HG03432 (cell line): Measurements from ENCODE around the gene MAP1LC3B2.

Experiments
- ATAC-seq: cut with Tn5 transposase; IDR thresholded peaks from one replicate; pipeline ENCODE4 v1.9.1; 2021; ENCODE audit warnings: mild to moderate bottlenecking, moderate library complexity; ENCODE audit not compliant: unreplicated experiment

The MAP1LC3B2 gene

DNA sequence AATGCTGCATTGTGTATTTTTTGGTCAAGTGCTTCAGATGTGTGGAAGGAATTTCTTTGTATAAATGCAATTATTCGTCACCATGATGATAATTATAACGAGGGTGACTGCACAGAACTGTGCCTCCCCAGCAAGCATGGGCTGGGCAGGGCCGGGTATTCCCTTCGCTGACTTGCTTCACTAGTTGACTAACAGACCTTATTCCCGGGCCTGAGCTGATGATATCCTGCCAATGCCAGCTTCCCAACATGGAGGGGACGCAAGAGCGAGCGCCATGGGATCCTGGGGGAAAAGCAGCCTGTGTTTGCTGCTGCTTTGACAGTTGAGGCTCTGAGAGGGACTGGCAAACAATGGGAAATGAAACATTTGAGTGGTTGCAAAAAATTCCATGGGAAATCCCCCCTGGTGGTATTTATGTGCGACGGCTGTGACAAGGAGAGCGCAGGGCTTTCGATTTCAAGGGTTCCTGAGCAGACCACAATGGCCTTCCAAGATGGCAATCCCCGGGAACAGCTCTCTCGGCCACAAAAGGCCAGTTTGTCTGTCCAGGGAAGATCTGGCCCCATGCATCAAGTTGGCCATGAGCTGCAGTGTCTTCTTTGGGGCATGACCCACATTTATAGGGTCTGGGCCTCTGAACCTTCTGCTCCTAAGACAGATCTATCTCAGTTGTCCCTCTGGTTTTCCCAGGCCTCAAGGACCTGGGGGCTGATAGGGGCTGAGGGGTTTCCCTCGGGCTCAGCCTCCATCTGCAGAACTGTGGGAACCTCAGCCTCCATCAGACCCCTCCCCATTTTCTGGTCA, 21.9 kb upstream of the MAP1LC3B2 start:
- ATAC-seq, result peak; percentile 41

DNA sequence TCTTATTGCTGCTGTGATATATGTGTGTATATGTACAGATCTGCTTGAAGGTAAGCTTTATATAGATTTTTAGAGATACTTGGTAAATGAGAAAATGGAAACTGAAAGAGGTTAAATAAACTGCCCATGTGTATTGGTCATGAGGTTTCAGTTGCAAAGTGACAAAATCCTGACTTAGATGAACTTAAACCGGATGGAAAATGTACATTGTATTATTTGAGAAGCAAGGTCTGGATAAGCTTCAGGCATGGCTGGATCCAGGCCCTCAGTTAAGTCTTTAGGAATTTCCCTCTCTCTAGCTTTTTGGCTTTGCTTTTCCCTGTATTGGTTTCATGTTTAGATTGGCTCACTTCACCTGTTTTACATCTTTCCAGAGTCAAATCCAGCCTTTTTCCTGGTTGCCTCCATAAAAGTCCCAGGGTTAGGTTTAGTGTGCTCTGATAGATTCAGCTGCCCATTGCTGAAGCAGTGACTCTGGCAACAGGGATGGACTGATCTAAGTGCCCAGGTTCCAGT, 21.0 kb upstream of the MAP1LC3B2 start:
- ATAC-seq, result peak; percentile 52

DNA sequence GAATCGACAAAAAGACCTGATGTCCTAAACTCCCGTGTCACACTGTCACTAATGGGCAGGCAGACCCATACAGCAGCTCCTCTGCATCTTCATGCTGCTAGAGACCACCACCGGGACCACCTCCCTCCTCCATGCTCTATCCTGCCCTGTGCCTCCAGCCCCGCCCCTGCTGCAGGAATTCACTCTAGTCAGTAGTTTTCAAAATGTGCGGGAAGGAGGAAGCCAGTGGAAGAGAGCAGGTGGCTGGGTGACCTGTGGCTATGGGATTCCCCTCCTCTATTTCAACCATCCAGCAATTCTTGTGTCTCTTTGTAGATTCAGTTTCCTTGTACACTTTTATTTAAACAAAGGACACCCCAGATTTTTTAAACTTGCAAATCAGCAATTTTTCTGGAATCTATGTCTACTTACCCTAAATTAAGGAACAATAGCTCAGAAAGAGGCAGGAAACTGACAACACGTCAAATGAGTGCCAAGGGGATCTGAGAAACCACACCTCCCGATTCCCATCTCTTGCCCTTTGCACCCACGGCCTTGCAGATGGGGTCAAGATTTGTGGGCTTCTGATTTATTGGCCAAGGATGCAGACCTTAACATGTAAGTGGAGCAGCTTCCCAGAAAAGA, 20.4 kb upstream of the MAP1LC3B2 start:
- ATAC-seq, result no peak

DNA sequence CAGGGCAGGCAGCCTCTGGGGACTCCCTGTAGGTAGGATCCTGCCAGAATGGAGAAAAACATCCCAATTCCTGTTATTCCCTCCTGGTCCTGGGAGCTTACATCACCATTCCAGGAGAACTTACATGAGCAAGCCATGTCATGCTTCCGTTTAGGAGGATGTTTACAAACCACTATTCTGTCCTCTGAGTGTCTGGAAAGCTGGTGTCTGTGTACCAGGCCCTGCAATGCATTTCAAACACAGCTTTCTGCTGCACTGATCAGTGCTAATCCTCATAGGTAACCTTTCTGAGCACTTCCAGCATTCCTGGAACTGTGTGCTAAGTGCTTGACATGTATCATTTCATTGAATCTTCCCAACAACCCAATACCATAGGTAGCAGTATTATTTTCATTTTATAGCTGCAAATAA, 19.8 kb upstream of the MAP1LC3B2 start:
- no peak for ATAC-seq

DNA sequence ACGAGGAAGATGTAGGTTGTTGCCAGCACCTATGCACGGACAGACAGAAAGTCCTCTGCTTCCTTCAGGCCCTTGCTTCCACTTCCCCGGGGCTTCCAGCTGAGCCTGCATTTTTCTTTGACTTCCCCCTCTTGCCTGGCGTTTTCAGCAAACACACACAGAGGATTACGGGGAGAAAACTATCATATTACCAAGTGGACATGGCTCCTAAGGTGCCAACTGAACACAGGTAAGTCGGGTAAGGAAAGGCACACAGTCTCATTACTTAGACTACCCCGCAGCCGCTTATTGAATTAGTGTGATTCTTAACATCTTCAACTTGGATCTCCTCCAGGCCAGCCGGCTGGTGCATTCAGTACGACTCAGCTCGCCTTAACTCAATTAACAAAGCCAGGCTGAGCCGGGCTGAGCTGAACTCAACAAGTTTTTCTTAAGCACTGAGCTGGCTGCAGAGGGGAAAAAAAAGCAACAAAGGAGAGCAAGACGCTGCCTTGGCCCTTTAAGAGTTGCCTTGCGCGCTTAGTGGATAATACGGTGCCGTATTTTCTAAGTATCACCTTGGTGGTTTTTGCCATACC, 19.2 kb upstream of the MAP1LC3B2 start:
- ATAC-seq, result no peak

DNA sequence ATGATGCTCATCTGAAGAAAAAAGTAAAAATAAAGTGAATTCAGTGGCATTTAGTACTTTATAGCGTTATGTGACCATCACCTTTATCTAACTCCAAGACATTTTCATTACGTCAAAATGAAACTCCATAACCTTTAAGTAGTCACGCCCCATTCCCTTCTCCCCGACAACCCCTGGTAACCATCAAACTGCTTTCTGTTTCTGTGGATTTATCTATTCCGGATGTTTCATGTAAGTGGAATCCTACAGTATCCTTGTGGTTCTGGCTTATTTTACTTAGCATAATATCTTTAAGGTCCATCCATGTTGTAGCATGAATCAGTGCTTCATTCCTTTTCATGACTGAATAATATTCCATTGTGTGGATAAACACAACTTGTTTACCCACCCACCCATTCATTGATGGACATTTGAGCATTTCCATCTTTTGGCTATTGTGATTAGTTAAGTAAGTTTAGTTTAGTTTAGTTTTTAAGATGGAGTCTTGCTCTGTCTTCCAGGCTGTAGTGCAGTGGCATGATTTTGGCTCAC, 18.5 kb upstream of the MAP1LC3B2 start:
- no peak for ATAC-seq

DNA sequence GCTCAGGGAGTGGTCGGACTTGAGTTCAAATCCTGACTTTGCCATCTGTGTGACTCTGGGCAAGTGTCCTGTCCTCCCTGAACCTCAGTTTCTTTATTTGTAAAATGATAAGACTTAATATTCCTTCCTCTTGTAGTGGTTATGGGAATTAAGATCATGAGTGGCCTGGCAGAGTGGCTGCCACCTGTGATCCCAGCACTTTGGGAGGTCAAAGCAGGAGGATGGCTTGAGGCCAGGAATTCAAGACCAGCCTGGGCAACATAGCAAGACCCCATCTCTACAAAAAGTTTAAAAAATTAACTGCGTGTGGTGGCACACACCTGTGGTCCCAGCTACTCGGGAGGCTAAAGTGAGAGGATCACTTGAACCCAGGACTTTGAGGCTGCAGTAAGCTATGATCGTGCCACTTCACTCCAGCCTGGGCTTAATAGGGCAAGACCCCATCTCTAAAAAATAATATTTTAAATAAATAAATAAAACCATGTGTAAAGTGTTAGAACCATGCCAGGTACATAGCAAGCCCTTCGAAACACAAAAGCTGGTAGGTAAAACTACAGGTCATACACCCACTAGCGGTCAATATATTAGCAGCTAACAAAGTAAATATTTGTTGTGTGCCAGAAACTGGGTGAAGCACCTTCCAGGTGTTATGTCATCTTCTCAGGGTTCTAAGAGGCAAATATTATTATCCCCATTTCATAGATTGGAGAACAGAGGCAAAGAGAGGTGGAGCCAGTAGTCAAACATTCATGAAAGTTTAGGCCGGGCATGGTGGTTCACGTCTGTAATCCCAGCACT, 17.4 kb upstream of the MAP1LC3B2 start:
- ATAC-seq, result no peak

DNA sequence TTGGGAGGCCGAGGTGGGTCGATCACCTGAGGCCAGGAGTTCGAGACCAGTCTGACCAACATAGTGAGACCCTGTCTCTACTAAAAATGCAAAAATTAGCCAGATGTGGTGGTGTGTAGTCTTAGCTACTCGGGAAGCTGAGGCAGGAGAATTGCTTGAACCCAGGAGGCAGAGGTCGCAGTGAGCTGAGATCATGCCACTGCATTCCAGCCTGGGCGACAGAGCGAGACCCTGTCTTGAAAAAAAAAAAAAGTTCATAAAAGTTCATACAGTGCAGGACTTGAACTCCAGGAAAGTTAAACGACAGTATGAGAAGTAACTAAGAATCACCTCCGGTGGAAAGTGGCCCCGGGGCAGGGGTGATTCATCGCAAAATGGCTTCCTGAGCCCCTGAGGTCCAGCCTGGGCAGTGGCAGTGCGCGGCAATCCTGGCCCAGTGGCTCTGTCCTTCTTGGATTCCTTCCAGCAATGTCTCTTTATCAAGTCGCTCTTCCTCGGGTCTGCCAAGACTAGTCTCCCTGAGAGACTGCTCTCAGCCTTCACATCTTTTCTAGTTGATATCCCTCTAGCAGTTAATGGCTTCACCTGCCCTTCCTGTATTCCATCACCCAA, 16.7 kb upstream of the MAP1LC3B2 start:
- ATAC-seq, result no peak

DNA sequence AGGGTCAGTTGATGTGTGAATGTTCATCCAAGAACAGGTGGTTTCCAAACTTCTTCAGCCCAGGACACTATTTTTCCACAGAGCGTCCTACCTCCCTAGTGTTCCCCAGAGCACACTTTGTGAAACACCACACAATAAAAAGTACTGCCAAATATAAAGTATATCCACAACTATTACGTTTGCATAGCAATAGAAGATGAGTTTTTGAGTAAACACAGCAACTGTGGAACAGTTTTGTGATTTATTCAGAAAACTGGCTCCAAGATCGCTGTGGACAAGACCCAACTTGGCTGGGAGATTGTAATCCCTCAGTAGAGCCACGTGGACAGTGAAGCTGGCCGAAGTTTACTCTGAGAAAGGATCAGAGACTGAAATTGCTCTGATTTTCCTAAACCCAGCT, 14.5 kb upstream of the MAP1LC3B2 start:
- ATAC-seq, result no peak

DNA sequence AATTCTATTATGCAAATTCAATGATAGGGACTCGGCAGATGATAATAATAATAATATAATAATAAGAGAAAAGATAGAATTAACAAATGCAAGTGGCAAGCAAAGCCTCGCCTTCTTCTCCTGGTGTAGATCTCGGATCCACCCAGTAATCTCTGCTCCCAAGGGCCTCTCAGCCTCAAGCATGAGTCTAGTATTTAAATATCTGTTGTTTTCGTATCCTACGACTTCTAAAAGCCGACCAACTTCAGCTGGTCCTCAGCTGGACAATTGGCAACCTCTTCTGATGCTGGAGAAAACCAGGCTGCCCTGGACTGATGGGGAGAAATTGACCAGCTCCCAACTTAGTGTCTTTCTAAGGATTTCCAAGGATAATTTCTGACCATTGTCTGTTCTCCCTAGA, 14.0 kb upstream of the MAP1LC3B2 start:
- no peak for ATAC-seq

DNA sequence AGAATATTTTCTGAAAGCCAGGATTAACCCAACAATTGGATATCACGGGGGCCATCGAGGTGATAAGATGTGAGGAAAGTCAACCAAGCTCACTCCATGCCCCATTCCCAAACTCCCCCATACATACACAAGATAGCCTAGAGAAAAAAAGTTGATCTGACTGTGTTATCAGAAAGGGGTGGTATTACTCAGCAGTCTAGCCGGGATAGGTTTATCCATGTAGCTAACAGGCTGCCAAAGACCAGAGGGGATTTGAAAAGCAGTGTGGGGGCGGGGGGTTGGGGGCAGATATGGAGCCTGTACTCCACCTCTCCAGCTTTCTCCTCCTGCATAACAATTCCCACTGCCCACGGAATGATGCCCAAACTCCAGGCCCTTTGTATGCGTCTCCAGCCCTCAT, 13.2 kb upstream of the MAP1LC3B2 start:
- no peak for ATAC-seq

DNA sequence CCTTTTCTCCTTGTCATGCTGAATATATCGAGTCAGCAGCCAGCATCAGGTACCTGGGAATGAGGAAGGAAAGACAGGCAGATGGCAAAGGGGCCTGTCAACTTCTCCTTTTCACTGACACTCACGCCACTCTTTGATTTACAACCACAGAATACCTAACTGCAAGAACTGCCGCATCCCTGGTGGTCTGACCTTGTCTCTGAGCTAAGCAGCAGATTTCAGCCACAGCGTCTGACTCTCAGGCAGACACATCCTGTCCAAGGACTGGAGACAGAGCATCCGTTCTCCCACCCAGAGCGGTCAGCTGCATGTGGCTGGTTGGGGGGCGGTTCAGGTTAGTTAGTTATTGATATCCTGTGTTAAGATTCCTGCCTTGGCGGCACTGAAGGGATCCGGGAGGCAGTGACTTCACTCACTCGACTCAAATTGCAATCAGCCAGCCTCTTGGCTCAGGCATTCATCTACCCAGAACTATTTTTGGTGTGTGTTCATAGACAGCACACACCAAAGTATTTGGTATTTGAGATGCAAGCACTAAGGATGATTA, 11.2 kb upstream of the MAP1LC3B2 start:
- ATAC-seq, result peak; percentile 93

DNA sequence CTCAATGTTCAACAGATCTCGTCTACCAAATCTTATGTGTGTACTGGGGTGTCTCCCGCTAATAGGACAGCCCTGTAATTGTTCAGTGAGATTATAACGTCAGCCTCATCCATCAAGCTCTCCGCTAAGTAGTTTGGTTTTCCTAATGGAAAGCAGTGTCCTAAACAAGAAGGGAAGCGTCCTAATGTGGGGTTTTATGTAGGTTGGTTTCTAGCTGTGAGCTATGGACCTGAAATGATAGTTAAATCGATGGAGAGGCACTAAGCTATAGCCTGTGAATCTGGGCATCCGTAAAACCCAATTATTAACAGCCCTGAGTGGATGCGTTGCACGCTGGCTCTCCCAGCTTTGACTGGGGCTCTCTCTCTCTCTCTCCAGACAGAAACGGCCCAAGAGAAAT, 9.2 kb upstream of the MAP1LC3B2 start:
- no peak for ATAC-seq

DNA sequence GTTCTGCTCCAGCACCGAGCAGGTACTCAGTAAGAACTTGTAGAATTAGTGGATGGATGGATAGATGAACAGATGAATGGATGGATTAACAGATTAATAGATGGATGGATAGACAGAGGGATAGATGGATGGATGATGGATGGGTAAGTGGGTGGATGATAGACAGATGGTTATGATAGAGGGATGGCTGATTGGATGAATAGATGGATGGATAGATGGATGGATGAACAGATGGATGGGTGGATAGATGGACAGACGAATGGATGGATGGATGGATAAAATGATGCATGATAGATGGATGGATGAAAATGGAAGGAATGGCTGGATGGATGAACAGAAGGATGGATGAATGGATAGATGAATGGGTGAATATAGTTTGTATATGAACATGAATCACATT, 8.0 kb upstream of the MAP1LC3B2 start:
- ATAC-seq, result no peak

DNA sequence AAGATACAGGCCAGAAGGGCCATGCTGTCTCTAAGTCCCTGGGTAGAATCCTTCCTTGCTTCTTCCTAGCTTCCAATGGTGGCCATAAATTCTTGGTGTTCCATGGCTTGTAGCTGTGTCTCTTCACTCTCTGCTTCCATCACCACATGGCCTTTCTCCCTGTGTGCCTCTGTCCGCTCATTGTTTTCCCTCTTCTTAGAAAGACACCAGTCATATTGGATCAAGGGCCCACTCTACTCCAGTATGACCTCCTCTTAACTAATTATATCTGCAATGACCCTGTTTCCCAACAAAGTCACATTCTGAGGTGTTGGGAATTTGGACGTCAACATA, 7.6 kb upstream of the MAP1LC3B2 start:
- ATAC-seq, result no peak

DNA sequence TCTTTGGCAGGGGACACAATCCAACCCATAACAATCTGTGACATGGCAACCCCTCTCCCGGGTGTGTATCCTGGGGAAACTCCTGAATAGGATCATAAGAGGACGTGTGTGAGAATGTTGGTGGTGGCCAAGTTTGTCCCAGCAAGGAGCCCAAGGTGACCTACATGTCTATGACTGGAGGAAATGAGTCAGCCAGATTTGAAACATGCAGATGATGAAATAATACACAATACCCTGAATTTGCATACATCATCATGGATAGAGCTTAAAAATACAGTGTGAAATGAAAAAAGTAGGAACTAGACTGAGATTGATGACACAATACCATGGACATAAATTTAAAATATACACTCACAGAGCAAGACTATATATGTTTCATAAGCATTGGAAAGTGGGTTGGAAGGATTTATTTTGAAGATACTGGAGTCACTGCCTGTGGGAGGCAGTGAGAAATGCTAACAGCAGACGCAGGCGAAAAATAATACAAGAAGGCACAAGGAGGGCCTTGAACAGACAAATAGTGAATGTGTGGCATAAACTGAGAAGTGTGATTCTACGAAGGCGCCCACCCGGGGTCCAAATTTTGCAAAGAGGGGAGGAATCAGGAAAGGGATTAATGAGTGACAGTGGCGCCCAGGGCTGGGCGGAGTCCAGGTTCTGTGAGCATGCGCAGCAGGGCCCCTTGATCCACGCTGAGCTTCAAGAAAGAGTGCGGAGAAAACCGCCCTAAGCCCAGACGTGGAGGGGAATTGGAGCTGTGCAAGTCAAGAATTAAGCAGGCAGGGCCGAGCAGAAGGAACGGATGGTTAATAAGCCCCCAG, 7.0 kb upstream of the MAP1LC3B2 start:
- ATAC-seq, result no peak

DNA sequence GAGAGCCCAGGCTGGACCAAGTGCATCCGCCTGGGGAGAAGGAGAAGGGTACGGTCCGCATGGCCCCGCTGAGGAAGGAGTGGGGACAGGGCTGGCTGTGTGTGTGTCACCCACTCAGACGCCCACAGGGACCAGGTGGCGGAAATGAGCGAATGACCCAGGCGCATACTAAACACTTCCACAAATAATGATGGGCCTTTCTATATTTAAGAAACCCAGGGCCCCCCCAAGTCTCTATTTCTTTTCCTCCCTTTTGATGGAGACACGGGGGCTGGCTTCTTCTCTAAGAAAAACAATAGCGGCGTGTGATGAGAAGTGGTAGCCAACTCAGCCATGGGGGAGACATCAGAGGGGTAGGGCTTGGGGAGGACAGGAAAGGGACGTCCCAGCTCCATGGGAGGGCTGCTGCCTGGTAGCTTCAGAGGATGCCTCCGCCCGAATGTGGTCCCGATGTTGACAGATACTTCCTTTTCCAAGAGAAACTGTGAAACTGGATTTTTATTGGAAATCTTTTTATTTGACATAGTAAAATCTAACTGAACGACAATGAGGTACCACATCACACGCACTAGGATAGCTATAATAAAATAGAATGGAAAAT, 6.3 kb upstream of the MAP1LC3B2 start:
- ATAC-seq, result no peak

DNA sequence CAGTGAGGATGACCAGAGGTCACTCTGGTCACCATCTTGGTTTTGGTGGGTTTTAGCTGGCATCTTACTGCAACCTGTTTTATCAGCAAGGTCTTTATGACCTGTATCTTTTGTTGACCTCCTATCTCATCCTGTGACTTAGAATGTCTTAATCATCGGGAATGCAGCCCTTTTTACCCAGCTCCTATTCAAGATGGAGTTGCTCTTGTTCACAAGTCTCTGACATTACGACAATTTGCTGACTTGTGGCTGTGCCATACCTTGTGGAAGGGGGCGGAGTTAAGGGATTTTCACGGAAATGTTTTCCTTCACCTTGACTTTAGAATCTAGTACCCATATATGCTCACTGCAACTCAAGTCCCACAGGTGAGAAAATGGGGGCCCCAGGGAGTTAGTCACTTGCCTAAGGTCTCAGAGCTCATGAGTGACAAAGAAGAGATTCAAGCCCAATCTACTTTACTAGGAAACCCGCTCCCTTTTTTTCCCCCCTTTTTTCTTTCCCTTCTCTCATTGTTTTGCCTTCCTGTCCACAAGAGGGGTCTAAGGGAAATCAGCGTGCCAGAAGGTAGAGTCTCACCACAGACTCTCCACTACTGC, 2.7 kb upstream of the MAP1LC3B2 start:
- no peak for ATAC-seq
